ENCODE results near the gene PCNA. TPM values are rescaled to one million over a fixed set of nuclear protein-coding genes. Genes with fewer than 3 reads are reported as not detected.

Gene PCNA
- 100 to 1,000 TPM; 168 to 169 TPM for total RNA-seq
- polyA plus RNA-seq (2013, experiment 1 of 2) = 270 TPM
- polyA plus RNA-seq (2013, experiment 2 of 2) = 257 TPM
- long read RNA-seq, experiment 1, transcript PCNA-201 (6 exons, 1,344 nt) = major isoform, 138 of 176 reads
- long read RNA-seq, experiment 1, partial matches to known transcripts = 18 of 176 reads
- long read RNA-seq, experiment 1, other reads (novel, unspliced or antisense) = 20 of 176 reads
- long read RNA-seq, experiment 2, transcript PCNA-201 (6 exons, 1,344 nt) = major isoform, 57 of 69 reads
- long read RNA-seq, experiment 2, partial matches to known transcripts = 2 of 69 reads
- long read RNA-seq, experiment 2, other reads (novel, unspliced or antisense) = 6 of 69 reads
- long read RNA-seq, experiment 3, transcript PCNA-202 (7 exons, 1,359 nt) = minor isoform, 9 of 219 reads
- long read RNA-seq, experiment 3, transcript PCNA-201 (6 exons, 1,344 nt) = major isoform, 195 of 219 reads
- long read RNA-seq, experiment 3, partial matches to known transcripts = 9 of 219 reads
- long read RNA-seq, experiment 3, other reads (novel, unspliced or antisense) = 6 of 219 reads
- long read RNA-seq, experiment 4, transcript PCNA-202 (7 exons, 1,359 nt) = minor isoform, 11 of 228 reads
- long read RNA-seq, experiment 4, transcript PCNA-201 (6 exons, 1,344 nt) = major isoform, 203 of 228 reads
- long read RNA-seq, experiment 4, partial matches to known transcripts = 6 of 228 reads
- long read RNA-seq, experiment 4, other reads (novel, unspliced or antisense) = 8 of 228 reads

DNA sequence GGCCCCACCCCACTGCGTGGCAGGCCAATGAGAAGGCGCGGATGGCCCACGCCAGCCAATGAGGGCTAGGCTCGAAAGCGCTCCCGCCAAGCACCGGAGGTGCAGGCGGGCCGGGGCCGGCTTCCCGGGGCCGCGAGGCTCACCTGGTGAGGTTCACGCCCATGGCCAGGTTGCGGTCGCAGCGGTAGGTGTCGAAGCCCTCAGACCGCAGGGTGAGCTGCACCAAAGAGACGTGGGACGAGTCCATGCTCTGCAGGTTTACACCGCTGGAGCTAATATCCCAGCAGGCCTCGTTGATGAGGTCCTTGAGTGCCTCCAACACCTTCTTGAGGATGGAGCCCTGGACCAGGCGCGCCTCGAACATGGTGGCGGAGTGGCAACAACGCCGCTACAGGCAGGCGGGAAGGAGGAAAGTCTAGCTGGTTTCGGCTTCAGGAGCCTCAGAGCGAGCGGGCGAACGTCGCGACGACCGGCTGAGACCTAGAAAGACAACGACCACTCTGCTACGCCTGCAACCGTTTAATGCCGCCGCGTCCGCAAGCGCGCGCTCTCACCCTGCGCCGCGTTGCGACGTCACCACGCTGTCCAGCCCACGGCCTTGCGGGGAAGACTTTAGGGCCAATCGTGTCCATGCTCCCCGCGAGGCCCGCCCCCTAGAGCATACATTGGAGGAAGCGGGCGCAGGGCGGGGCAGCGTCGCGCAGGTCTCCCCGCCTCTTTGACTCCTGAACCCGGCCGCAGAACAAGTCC lies at the start of gene PCNA:
Gene PCNA (minus strand): TSS at position 524 of the 750 bp plus-strand sequence. CDS start 160 bp downstream, at position 364.
- no peaks in the 10 kb centered on the region for H3K27me3 Mint-ChIP-seq (ENCODE audit: insufficient read depth)
- H3K4me1 Mint-ChIP-seq = peaks cover 9% of the 10 kb centered on the region
- Histone ChIP-seq H3K4me1 (ENCODE audit: control insufficient read depth, insufficient read depth, low read length) (no peaks in the 10 kb centered on the region), H3K9me3 (ENCODE audit: control insufficient read depth, low read length) (no peaks in the 10 kb centered on the region), H3K9ac (ENCODE audit: extremely low read depth, low read length, poor library complexity, severe bottlenecking) (peak within 1 kb of the TSS; percentile 97), H3K27ac (ENCODE audit: low read depth, low read length) (peak within 1 kb of the TSS; percentile 94), H3K36me3 (ENCODE audit: control insufficient read depth, insufficient read depth, low read length) (peaks cover 40% of the 10 kb centered on the region), H3K27me3 (ENCODE audit: control insufficient read depth, insufficient read depth, low read length, poor library complexity, severe bottlenecking) (no peaks in the 10 kb centered on the region), H3K4me3 (ENCODE audit: low read length) (peak within 1 kb of the TSS; percentile 100)
- H3K36me3 Mint-ChIP-seq (ENCODE audit: low read depth) = peaks cover 43% of the 10 kb centered on the region
- H3K9me3 Mint-ChIP-seq = no peaks in the 10 kb centered on the region
- H3K27ac Mint-ChIP-seq = peak within 1 kb of the TSS; percentile 98
- DNase-seq = peak; percentile 98
- TF ChIP-seq, protein P1, sequence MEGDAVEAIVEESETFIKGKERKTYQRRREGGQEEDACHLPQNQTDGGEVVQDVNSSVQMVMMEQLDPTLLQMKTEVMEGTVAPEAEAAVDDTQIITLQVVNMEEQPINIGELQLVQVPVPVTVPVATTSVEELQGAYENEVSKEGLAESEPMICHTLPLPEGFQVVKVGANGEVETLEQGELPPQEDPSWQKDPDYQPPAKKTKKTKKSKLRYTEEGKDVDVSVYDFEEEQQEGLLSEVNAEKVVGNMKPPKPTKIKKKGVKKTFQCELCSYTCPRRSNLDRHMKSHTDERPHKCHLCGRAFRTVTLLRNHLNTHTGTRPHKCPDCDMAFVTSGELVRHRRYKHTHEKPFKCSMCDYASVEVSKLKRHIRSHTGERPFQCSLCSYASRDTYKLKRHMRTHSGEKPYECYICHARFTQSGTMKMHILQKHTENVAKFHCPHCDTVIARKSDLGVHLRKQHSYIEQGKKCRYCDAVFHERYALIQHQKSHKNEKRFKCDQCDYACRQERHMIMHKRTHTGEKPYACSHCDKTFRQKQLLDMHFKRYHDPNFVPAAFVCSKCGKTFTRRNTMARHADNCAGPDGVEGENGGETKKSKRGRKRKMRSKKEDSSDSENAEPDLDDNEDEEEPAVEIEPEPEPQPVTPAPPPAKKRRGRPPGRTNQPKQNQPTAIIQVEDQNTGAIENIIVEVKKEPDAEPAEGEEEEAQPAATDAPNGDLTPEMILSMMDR (conservative IDR thresholded peaks at IDR 0.05) = no peak
- 0 to 1% methylated on average over 27 to 71 of the region's 71 CpGs for WGBS, 2 experiments (ENCODE audit: insufficient coverage in 1 of 2, insufficient read length in 1 of 2)
- H3K4me3 Mint-ChIP-seq = peak within 1 kb of the TSS; percentile 92

DNA sequence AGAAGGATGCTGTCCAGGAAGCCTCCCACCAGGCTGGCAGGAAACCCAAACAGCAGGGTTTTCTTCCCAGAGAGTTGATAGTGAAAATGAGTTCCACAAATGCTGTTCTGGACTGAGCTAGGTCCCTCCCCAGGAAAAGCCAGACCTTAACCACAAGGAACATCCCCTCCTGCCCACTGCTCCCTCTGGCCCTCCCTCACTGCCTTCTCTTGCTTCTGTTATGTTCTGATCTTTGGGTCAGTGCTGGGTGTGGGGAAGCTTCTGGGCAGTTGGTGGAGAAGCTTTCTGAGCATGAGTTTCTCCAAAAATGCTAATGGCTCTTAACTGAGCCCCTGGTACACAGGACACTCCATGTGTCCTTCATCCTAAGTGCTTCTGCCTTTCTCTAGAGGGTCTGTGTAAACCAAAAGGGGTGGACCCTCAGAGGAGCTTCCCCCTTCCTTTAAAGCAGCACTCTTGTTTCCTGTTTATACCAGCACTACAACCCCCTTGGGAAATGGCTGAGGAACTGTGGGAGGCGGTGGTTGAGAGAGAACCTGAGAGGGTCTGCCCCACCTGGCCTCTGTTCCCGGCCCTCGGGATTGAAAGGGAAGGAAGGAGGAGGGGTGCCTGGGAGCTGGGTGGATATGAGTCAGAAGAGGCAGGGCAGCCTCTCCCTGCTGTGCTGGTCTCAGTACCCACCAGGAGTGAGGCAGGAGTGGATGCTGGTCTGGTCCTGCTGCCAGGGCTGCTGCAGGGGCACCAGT lies 49.1 kb upstream of the PCNA start:
- peak; percentile 86 for DNase-seq
- Histone ChIP-seq H3K27ac (ENCODE audit: low read depth, low read length) (no peak overlapping the region), H3K36me3 (ENCODE audit: control insufficient read depth, insufficient read depth, low read length) (peaks cover 13% of the 10 kb centered on the region), H3K9ac (ENCODE audit: extremely low read depth, low read length, poor library complexity, severe bottlenecking) (no peak overlapping the region), H3K9me3 (ENCODE audit: control insufficient read depth, low read length) (no peaks in the 10 kb centered on the region), H3K27me3 (ENCODE audit: control insufficient read depth, insufficient read depth, low read length, poor library complexity, severe bottlenecking) (no peaks in the 10 kb centered on the region), H3K4me3 (ENCODE audit: low read length) (no peak overlapping the region), H3K4me1 (ENCODE audit: control insufficient read depth, insufficient read depth, low read length) (peaks cover 22% of the 10 kb centered on the region)
- TF ChIP-seq, protein P1 (conservative IDR thresholded peaks at IDR 0.05) = no peak
- 51% methylated on average over 3 of the region's 3 CpGs; no CpG with 5 or more reads in 1 of the 2 experiments for WGBS, 2 experiments (ENCODE audit: insufficient coverage in 1 of 2, insufficient read length in 1 of 2)
- no peaks in the 10 kb centered on the region for H3K9me3 Mint-ChIP-seq
- no peak overlapping the region for H3K4me3 Mint-ChIP-seq
- no peaks in the 10 kb centered on the region for H3K27me3 Mint-ChIP-seq (ENCODE audit: insufficient read depth)
- peaks cover 52% of the 10 kb centered on the region for H3K4me1 Mint-ChIP-seq
- H3K36me3 Mint-ChIP-seq (ENCODE audit: low read depth) = peaks cover 11% of the 10 kb centered on the region
- H3K27ac Mint-ChIP-seq = peak overlapping the region; percentile 85
